K562 (cell line): ENCODE data around the gene SLC7A6OS. TPM values are rescaled to one million over a fixed set of nuclear protein-coding genes. Genes with fewer than 3 reads are reported as not detected.

Source experiments
- ATAC-seq: fragments of 200-7000 bp; cut with Tn5 transposase; 3 replicates; pipeline ENCODE4 v1.9.1; 2020; ENCODE audit warnings: moderate library complexity
- BruUV-seq: library from RNA; stranded (reverse); fragments of 400-500 nt; replicated peaks from 2 replicates; lab custom pipeline; 2021; lab: Mats Ljungman, UMichigan
- CTCF ChIA-PET: fragments of 300-600 bp; formaldehyde crosslinking; extraction: SDS; loops from one replicate; lab custom pipeline; 2021; ENCODE audit warnings: low intra/inter-chr PET ratio; lab: Yijun Ruan, JAX
- POLR2A ChIA-PET: fragments of 300-600, 350-650 bp; sonication (Branson Sonifier 250); formaldehyde crosslinking; extraction: SDS; loops from one replicate; lab custom pipeline; 2021; ENCODE audit warnings: antibody characterized with exemption, inconsistent platforms; lab: Yijun Ruan, JAX
- DNase-seq, 4 experiments: peaks; one replicate each; pipeline versions ENCODE4 v3.0.0 to v3.0.0-alpha.2; 2011 to 2018; ENCODE audit warnings: low spot score in 3 of 4, mixed read lengths in 3 of 4; ENCODE audit errors: extremely low read depth in 1 of 4
- FAIRE-seq: peaks from 2 replicates; lab custom pipeline; 2011; peaks lifted over from hg19 to GRCh38; lab: Jason Lieb, UNC
- H2AFZ ChIP-seq: 2 replicates; pipeline ENCODE4 v1.6.0; 2011; ENCODE audit warnings: low read depth, low read length, control low read depth, inconsistent platforms
- H3K27ac ChIP-seq: fragments of 200-600 bp; 3 replicates; pipeline ENCODE4 v1.8.0; 2011; ENCODE audit warnings: low read depth, mild to moderate bottlenecking, control low read depth, inconsistent platforms, low read length, moderate library complexity, mixed read lengths; ENCODE audit errors: extremely low read depth
- H3K27me3 ChIP-seq, 2 experiments: fragments of 300-600 bp in 1 of 2; 2 replicates in 1 of 2; 3 replicates in 1 of 2; pipeline versions ENCODE4 v1.6.0 to v1.8.0; 2011; ENCODE audit warnings: inconsistent platforms in 2 of 2, low read length in 2 of 2, mild to moderate bottlenecking in 1 of 2, mixed read lengths in 1 of 2, moderate library complexity in 1 of 2; ENCODE audit not compliant: control insufficient read depth in 2 of 2, insufficient read depth in 2 of 2
- H3K36me3 ChIP-seq: fragments of 300-600 bp; 3 replicates; pipeline ENCODE4 v1.8.0; 2011; ENCODE audit warnings: mild to moderate bottlenecking, low read length, inconsistent platforms; ENCODE audit not compliant: control insufficient read depth, insufficient read depth
- H3K4me1 ChIP-seq, 2 experiments: fragments of 200-600 bp in 1 of 2; replicated peaks in 1 of 2; 2 replicates in 1 of 2; 3 replicates in 1 of 2; pipeline versions ENCODE4 v1.5.1 to v1.8.0; 2011; ENCODE audit warnings: inconsistent platforms in 2 of 2, low read length in 2 of 2, mild to moderate bottlenecking in 1 of 2, mixed read lengths in 1 of 2, moderate library complexity in 1 of 2; ENCODE audit not compliant: control insufficient read depth in 2 of 2, insufficient read depth in 2 of 2
- H3K4me2 ChIP-seq: 2 replicates; pipeline ENCODE4 v1.6.1; 2011; ENCODE audit warnings: low read length, control low read depth, inconsistent platforms, mixed read lengths; ENCODE audit not compliant: insufficient read depth
- H3K4me3 ChIP-seq: fragments of 200-600 bp; sonication (generic), shearing (Covaris generic); 2 replicates; pipeline ENCODE4 v1.5.1; 2016; ENCODE audit warnings: control low read depth, inconsistent platforms
- H3K79me2 ChIP-seq: fragments of 200-600 bp; 3 replicates; pipeline ENCODE4 v1.8.0; 2011; ENCODE audit warnings: low read length, inconsistent platforms; ENCODE audit not compliant: control insufficient read depth, insufficient read depth
- H3K9ac ChIP-seq, 2 experiments: 2 replicates each; pipeline versions ENCODE4 v1.6.0 to v1.6.1; 2011; ENCODE audit warnings: low read depth in 2 of 2, low read length in 2 of 2, control low read depth in 1 of 2, inconsistent platforms in 1 of 2, mild to moderate bottlenecking in 1 of 2, mixed read lengths in 1 of 2; ENCODE audit not compliant: insufficient read depth in 1 of 2
- H3K9me1 ChIP-seq: one replicate; pipeline ENCODE4 v1.6.0; 2011; ENCODE audit warnings: inconsistent platforms, mild to moderate bottlenecking, low read length, moderate library complexity; ENCODE audit not compliant: control insufficient read depth, insufficient read depth
- H3K9me3 ChIP-seq: replicated peaks from 2 replicates; pipeline ENCODE4 v1.5.1; 2011; ENCODE audit warnings: low read depth, low read length, inconsistent platforms; ENCODE audit not compliant: control insufficient read depth, insufficient read depth
- H4K20me1 ChIP-seq: replicated peaks from 2 replicates; pipeline ENCODE4 v1.6.1; 2011; ENCODE audit warnings: low read length, inconsistent platforms, mixed read lengths; ENCODE audit not compliant: control insufficient read depth, insufficient read depth
- RFX1 ChIP-seq: fragments of 450-650 bp; IDR thresholded peaks from 2 replicates; pipeline ENCODE4 v1.6.1; 2016; ENCODE audit warnings: mild to moderate bottlenecking, moderate library complexity
- SNIP1 ChIP-seq: fragments of 450-650 bp; IDR thresholded peaks from 2 replicates; pipeline ENCODE4 v1.7.1; 2017; ENCODE audit warnings: low read depth, mild to moderate bottlenecking
- STAG1 ChIP-seq: sonication (generic); formaldehyde crosslinking; IDR thresholded peaks from 2 replicates; pipeline ENCODE4 v1.5.0; 2020; ENCODE audit warnings: missing genetic modification reagents, borderline replicate concordance
- TAF9B ChIP-seq: fragments of 450-650 bp; IDR thresholded peaks from 2 replicates; pipeline ENCODE4 v1.6.1; 2018; ENCODE audit warnings: mild to moderate bottlenecking; ENCODE audit not compliant: partially characterized antibody
- ZNF184 ChIP-seq: sonication (generic); formaldehyde crosslinking; IDR thresholded peaks from 2 replicates; pipeline ENCODE4 v1.5.0; 2020; ENCODE audit warnings: missing genetic modification reagents
- ZNF511 ChIP-seq: sonication (generic); formaldehyde crosslinking; IDR thresholded peaks from 2 replicates; pipeline ENCODE4 v1.8.0; 2022; ENCODE audit warnings: mild to moderate bottlenecking, missing genetic modification reagents
- WGBS: fragments of 100-300 bp; shearing (Covaris generic); methylation state at CpG from one replicate; pipeline ENCODE4 v1.1.6; 2016; ENCODE audit warnings: low coverage, mixed read lengths; ENCODE audit not compliant: insufficient coverage; ENCODE audit errors: missing lambda C conversion rate; 5-methylcytosine and 5-hydroxymethylcytosine counted together
- in situ Hi-C: fragments of 300-500 bp; cut with MboI; formaldehyde crosslinking; loops from 4 replicates; pipeline ENCODE4 v1.15.0; 2018; ENCODE audit warnings: inconsistent platforms, mixed read lengths
- intact Hi-C: fragments of 100-400 bp; cut with micrococcal nuclease; formaldehyde crosslinking; loops from 2 replicates; pipeline ENCODE4 v1.14.2; 2022
- polyA plus RNA-seq, 8 experiments: library from polyadenylated mRNA; depleted of rRNA in 4 of 8; stranded (reverse) in 5 of 8; unstranded in 3 of 8; fragments of >200 nt; fragmentation: Nextera tagmentation in 2 of 8; fragmentation: Illumina TruSeq in 1 of 8; extraction: Ambion mirVana in 2 of 8; extraction: Trizol in 1 of 8; gene quantifications; 2 replicates each; pipeline versions ENCODE4 v1.2.1 to v1.2.3, GENCODE V29; 2011 to 2014; ENCODE audit warnings: inconsistent platforms in 1 of 8, missing spikeins in 1 of 8
- total RNA-seq, 7 experiments: library from RNA; depleted of rRNA in 6 of 7; stranded (reverse); fragments of >200 nt in 6 of 7; fragmentation: Illumina TruSeq in 2 of 7; extraction: Trizol in 2 of 7; gene quantifications; 2 replicates each; pipeline versions ENCODE4 v1.2.1 to v1.2.3, GENCODE V29; 2011 to 2021; ENCODE audit warnings: low replicate concordance in 1 of 7

Gene SLC7A6OS
- total and polyA plus RNA-seq, 9 of the 15 experiments (the other 6 are each of a cell fraction or from before 2014, with no cell fraction given): 2.7 to 23.6 (median 17.2) TPM

- FAIRE-seq (no peak), ATAC-seq (no peak), DNase-seq (no peak)
- Histone ChIP-seq H2AFZ (no peak overlapping the region), H4K20me1 (no peaks in the 10 kb centered on the region), H3K79me2 (peaks cover 15% of the 10 kb centered on the region; the same call in 2 of the 3 replicates), H3K27me3 (no peaks in the 10 kb centered on the region), H3K36me3 (peaks cover 75% of the 10 kb centered on the region), H3K27ac (no peak overlapping the region), H3K4me3 (no peak overlapping the region), H3K9ac (no peak overlapping the region), H3K9me3 (no peaks in the 10 kb centered on the region), H3K9me1 (peaks cover 3% of the 10 kb centered on the region), H3K4me1 (no peaks in the 10 kb centered on the region), H3K4me2 (no peak overlapping the region)
- in situ Hi-C loops: loop anchor here (10.0 kb wide), 1 partner anchor 325 kb away; the partner anchor contains the start of gene DPEP2
- intact Hi-C loops: no loop called here
- no TSS peak for BruUV-seq
- 90% methylated on average over 6 of the region's 6 CpGs for WGBS
- POLR2A ChIA-PET: interaction anchor here (0.6 to 3.1 kb wide), 2 partner anchors 9 to 71 kb away, joined by 4 to 12 read pairs; partner anchors contain the start of genes PRMT7 and SLC7A6OS
- CTCF ChIA-PET: interaction anchor here (0.7 kb wide), 1 partner anchor 772 kb away, joined by 3 read pairs; no protein-coding TSS in a partner anchor
- TF ChIP-seq STAG1 (CRISPR knock-in tag): no peak
- TF ChIP-seq RFX1: no peak
- no peak for TF ChIP-seq ZNF511
- TF ChIP-seq SNIP1: no peak
- TF ChIP-seq TAF9B: no peak
- TF ChIP-seq ZNF184 (CRISPR knock-in tag): no peak
These were observed 8.6 kb upstream of the SLC7A6OS start for GRCh38 chr16:68319185-68319908.
